GM12865 (cell line): Measurements from ENCODE around the gene AXIN1.

Experiments used
- DNase-seq: peaks from one replicate; pipeline ENCODE4 v3.0.0; 2010; ENCODE audit warnings: low read depth
- H3K4me3 ChIP-seq: 2 replicates; pipeline ENCODE4 v1.5.1; 2011; ENCODE audit warnings: mild to moderate bottlenecking, low read depth, low read length, control low read depth
- CTCF ChIP-seq: IDR thresholded peaks from 2 replicates; pipeline ENCODE4 v1.5.1; 2011; ENCODE audit warnings: low read length, control low read depth, low read depth, inconsistent platforms; ENCODE audit not compliant: insufficient read depth; ENCODE audit errors: missing control alignments

The AXIN1 gene

GRCh38 chr16:397736-398332 lies 45.3 kb upstream of the AXIN1 start:
- no peak for DNase-seq
- no peak overlapping the region for H3K4me3 ChIP-seq
- TF ChIP-seq CTCF, result no peak

GRCh38 chr16:397135-397661 lies 44.7 kb upstream of the AXIN1 start, which contains the start of gene NME4:
NME4 (plus strand) TSS chr16:397199; CDS start chr16:397223, 24 bp downstream.
- H3K4me3 ChIP-seq, result peak within 1 kb of the TSS; percentile 69
- no peak for TF ChIP-seq CTCF
- DNase-seq, result peak; percentile 58

GRCh38 chr16:396605-397004 lies 44.1 kb upstream of the AXIN1 start:
- H3K4me3 ChIP-seq, result peak overlapping the region; percentile 69
- TF ChIP-seq CTCF, result no peak
- DNase-seq, result peak; percentile 59

GRCh38 chr16:396199-396598 lies 43.7 kb upstream of the AXIN1 start:
- TF ChIP-seq CTCF, result no peak
- no peak for DNase-seq
- peak overlapping the region; percentile 69 for H3K4me3 ChIP-seq

GRCh38 chr16:392450-393030 lies 40.0 kb upstream of the AXIN1 start:
- H3K4me3 ChIP-seq, result no peak overlapping the region
- DNase-seq, result peak; percentile 50
- TF ChIP-seq CTCF, result no peak

GRCh38 chr16:391885-392335 lies 39.4 kb upstream of the AXIN1 start:
- no peak overlapping the region for H3K4me3 ChIP-seq
- TF ChIP-seq CTCF, result peak; percentile 87
- DNase-seq, result peak; percentile 75
